ENCODE data around the gene FRAT2. TPM values are rescaled to one million over a fixed set of nuclear protein-coding genes. Genes with fewer than 3 reads are reported as not detected.

FRAT2 gene
- total and polyA plus RNA-seq, 4 donors: 8.1 to 11.6 (median 10.9) TPM

- Histone ChIP-seq H3K27ac (ENCODE audit: low read depth, low read length) (no peak overlapping the region), H3K36me3 (ENCODE audit: control insufficient read depth, insufficient read depth, low read length) (peaks cover 76% of the 10 kb centered on the region), H3K9me3 (ENCODE audit: control insufficient read depth, insufficient read depth, low read length) (no peaks in the 10 kb centered on the region), H3K4me3 (ENCODE audit: low read depth, low read length) (no peak overlapping the region), H3K4me1 (ENCODE audit: control insufficient read depth, insufficient read depth, low read length) (no peaks in the 10 kb centered on the region), H3K27me3 (ENCODE audit: control insufficient read depth, insufficient read depth, low read length) (no peaks in the 10 kb centered on the region)
- DNase-seq (ENCODE audit: low read depth in 4 of 6, low spot score in 6 of 6): no peak
- WGBS (ENCODE audit: insufficient coverage): 83% methylated on average over 2 of the region's 7 CpGs
Observed at GRCh38 chr10:97372233-97372875, 37.8 kb upstream of the FRAT2 start.

GRCh38 chr10:97371696-97372095 lies 37.2 kb upstream of the FRAT2 start:
- 90% methylated on average over 7 of the region's 7 CpGs for WGBS (ENCODE audit: insufficient coverage)
- no peak overlapping the region for H3K4me3 ChIP-seq (ENCODE audit: low read depth, low read length)

GRCh38 chr10:97367126-97367649 lies 32.7 kb upstream of the FRAT2 start:
- Histone ChIP-seq H3K9me3 (ENCODE audit: control insufficient read depth, insufficient read depth, low read length) (no peaks in the 10 kb centered on the region), H3K36me3 (ENCODE audit: control insufficient read depth, insufficient read depth, low read length) (peaks cover 89% of the 10 kb centered on the region), H3K4me3 (ENCODE audit: low read depth, low read length) (no peak overlapping the region), H3K27me3 (ENCODE audit: control insufficient read depth, insufficient read depth, low read length) (no peaks in the 10 kb centered on the region), H3K4me1 (ENCODE audit: control insufficient read depth, insufficient read depth, low read length) (no peaks in the 10 kb centered on the region), H3K27ac (ENCODE audit: low read depth, low read length) (no peak overlapping the region)
- no peak for DNase-seq (ENCODE audit: low read depth in 4 of 6, low spot score in 6 of 6)
- WGBS (ENCODE audit: insufficient coverage): 92% methylated on average over 7 of the region's 12 CpGs

More at GRCh38 chr10:97371696-97372095, 37.2 kb upstream of the FRAT2 start:
- Histone ChIP-seq H3K27ac (ENCODE audit: low read depth, low read length) (no peak overlapping the region), H3K36me3 (ENCODE audit: control insufficient read depth, insufficient read depth, low read length) (peaks cover 77% of the 10 kb centered on the region), H3K9me3 (ENCODE audit: control insufficient read depth, insufficient read depth, low read length) (no peaks in the 10 kb centered on the region), H3K27me3 (ENCODE audit: control insufficient read depth, insufficient read depth, low read length) (no peaks in the 10 kb centered on the region), H3K4me1 (ENCODE audit: control insufficient read depth, insufficient read depth, low read length) (no peaks in the 10 kb centered on the region)
- DNase-seq (ENCODE audit: low read depth in 4 of 6, low spot score in 6 of 6): no peak

- no peak overlapping the region for H3K27ac ChIP-seq (ENCODE audit: low read depth, low read length)
- WGBS (ENCODE audit: insufficient coverage): 90% methylated on average over 11 of the region's 11 CpGs
- DNase-seq (ENCODE audit: low read depth in 4 of 6, low spot score in 6 of 6): no peak
Observed at GRCh38 chr10:97366572-97366971, 32.0 kb upstream of the FRAT2 start.

GRCh38 chr10:97365761-97366351 lies 31.3 kb upstream of the FRAT2 start:
- Histone ChIP-seq H3K4me3 (ENCODE audit: low read depth, low read length) (no peak overlapping the region), H3K4me1 (ENCODE audit: control insufficient read depth, insufficient read depth, low read length) (no peaks in the 10 kb centered on the region), H3K9me3 (ENCODE audit: control insufficient read depth, insufficient read depth, low read length) (no peaks in the 10 kb centered on the region), H3K36me3 (ENCODE audit: control insufficient read depth, insufficient read depth, low read length) (peaks cover 84% of the 10 kb centered on the region), H3K27me3 (ENCODE audit: control insufficient read depth, insufficient read depth, low read length) (no peaks in the 10 kb centered on the region), H3K27ac (ENCODE audit: low read depth, low read length) (no peak overlapping the region)
- WGBS (ENCODE audit: insufficient coverage): 94% methylated on average over 9 of the region's 19 CpGs
- DNase-seq (ENCODE audit: low read depth in 4 of 6, low spot score in 6 of 6): no peak

More at GRCh38 chr10:97366572-97366971, 32.0 kb upstream of the FRAT2 start:
- H3K4me1 ChIP-seq (ENCODE audit: control insufficient read depth, insufficient read depth, low read length): no peaks in the 10 kb centered on the region
- peaks cover 84% of the 10 kb centered on the region for H3K36me3 ChIP-seq (ENCODE audit: control insufficient read depth, insufficient read depth, low read length)
- no peaks in the 10 kb centered on the region for H3K9me3 ChIP-seq (ENCODE audit: control insufficient read depth, insufficient read depth, low read length)
- H3K4me3 ChIP-seq (ENCODE audit: low read depth, low read length): no peak overlapping the region
- H3K27me3 ChIP-seq (ENCODE audit: control insufficient read depth, insufficient read depth, low read length): no peaks in the 10 kb centered on the region

- Histone ChIP-seq H3K27me3 (ENCODE audit: control insufficient read depth, insufficient read depth, low read length) (no peaks in the 10 kb centered on the region), H3K36me3 (ENCODE audit: control insufficient read depth, insufficient read depth, low read length) (peaks cover 86% of the 10 kb centered on the region), H3K4me3 (ENCODE audit: low read depth, low read length) (no peak overlapping the region), H3K9me3 (ENCODE audit: control insufficient read depth, insufficient read depth, low read length) (no peaks in the 10 kb centered on the region), H3K27ac (ENCODE audit: low read depth, low read length) (no peak overlapping the region), H3K4me1 (ENCODE audit: control insufficient read depth, insufficient read depth, low read length) (no peaks in the 10 kb centered on the region)
- WGBS (ENCODE audit: insufficient coverage): 94% methylated on average over 2 of the region's 4 CpGs
- DNase-seq (ENCODE audit: low read depth in 4 of 6, low spot score in 6 of 6): no peak
Observed at GRCh38 chr10:97363071-97363470, 28.5 kb upstream of the FRAT2 start.

- 85% methylated on average over 6 of the region's 11 CpGs for WGBS (ENCODE audit: insufficient coverage)
- peaks cover 91% of the 10 kb centered on the region for H3K36me3 ChIP-seq (ENCODE audit: control insufficient read depth, insufficient read depth, low read length)
Observed at GRCh38 chr10:97362310-97363033, 27.9 kb upstream of the FRAT2 start.

GRCh38 chr10:97361537-97361901 lies 27.0 kb upstream of the FRAT2 start:
- Histone ChIP-seq H3K27ac (ENCODE audit: low read depth, low read length) (no peak overlapping the region), H3K4me3 (ENCODE audit: low read depth, low read length) (no peak overlapping the region), H3K36me3 (ENCODE audit: control insufficient read depth, insufficient read depth, low read length) (peaks cover 90% of the 10 kb centered on the region), H3K9me3 (ENCODE audit: control insufficient read depth, insufficient read depth, low read length) (no peaks in the 10 kb centered on the region), H3K4me1 (ENCODE audit: control insufficient read depth, insufficient read depth, low read length) (no peaks in the 10 kb centered on the region), H3K27me3 (ENCODE audit: control insufficient read depth, insufficient read depth, low read length) (no peaks in the 10 kb centered on the region)
- 66% methylated on average over 6 of the region's 11 CpGs for WGBS (ENCODE audit: insufficient coverage)
- DNase-seq (ENCODE audit: low read depth in 4 of 6, low spot score in 6 of 6): peak in 1 of 6 donors; percentile 4

More at GRCh38 chr10:97362310-97363033, 27.9 kb upstream of the FRAT2 start:
- DNase-seq (ENCODE audit: low read depth in 4 of 6, low spot score in 6 of 6): no peak
- H3K4me3 ChIP-seq (ENCODE audit: low read depth, low read length): no peak overlapping the region
- no peaks in the 10 kb centered on the region for H3K9me3 ChIP-seq (ENCODE audit: control insufficient read depth, insufficient read depth, low read length)
- H3K27me3 ChIP-seq (ENCODE audit: control insufficient read depth, insufficient read depth, low read length): no peaks in the 10 kb centered on the region
- H3K27ac ChIP-seq (ENCODE audit: low read depth, low read length): no peak overlapping the region
- H3K4me1 ChIP-seq (ENCODE audit: control insufficient read depth, insufficient read depth, low read length): no peaks in the 10 kb centered on the region

- no peak overlapping the region for H3K27ac ChIP-seq (ENCODE audit: low read depth, low read length)
Observed at GRCh38 chr10:97360705-97361536, 26.4 kb upstream of the FRAT2 start.

More at GRCh38 chr10:97360705-97361536, 26.4 kb upstream of the FRAT2 start:
- no peak overlapping the region for H3K4me3 ChIP-seq (ENCODE audit: low read depth, low read length)
- WGBS (ENCODE audit: insufficient coverage): 97% methylated on average over 11 of the region's 11 CpGs
- H3K4me1 ChIP-seq (ENCODE audit: control insufficient read depth, insufficient read depth, low read length): no peaks in the 10 kb centered on the region
- H3K36me3 ChIP-seq (ENCODE audit: control insufficient read depth, insufficient read depth, low read length): peaks cover 90% of the 10 kb centered on the region
- no peaks in the 10 kb centered on the region for H3K9me3 ChIP-seq (ENCODE audit: control insufficient read depth, insufficient read depth, low read length)
- DNase-seq (ENCODE audit: low read depth in 4 of 6, low spot score in 6 of 6): no peak
- no peaks in the 10 kb centered on the region for H3K27me3 ChIP-seq (ENCODE audit: control insufficient read depth, insufficient read depth, low read length)
